CD4-positive, alpha-beta T cell treated with Interleukin-15 for 1 hour (primary cell): ENCODE measurements around the gene APBB1IP.
"Not testable (repeated sequence)": the region's sequence is repeated elsewhere in the genome, so short reads cannot be mapped to it uniquely, and the experiment has no call there.

Source experiments
- DNase-seq: peaks from one replicate; pipeline ENCODE4 v3.0.0-alpha.2; 2020

APBB1IP gene

GRCh38 chr10:26478061-26478460 is 39.9 kb downstream of the APBB1IP start:
- no peak for DNase-seq

- peak; percentile 51 for DNase-seq
These were observed 41.8 kb downstream of the APBB1IP start for GRCh38 chr10:26479766-26480492.

- no peak for DNase-seq
These were observed 43.2 kb downstream of the APBB1IP start for GRCh38 chr10:26481315-26481692.

- DNase-seq: peak; percentile 72
These were observed 43.9 kb downstream of the APBB1IP start for GRCh38 chr10:26481914-26482550.

GRCh38 chr10:26483554-26483953 is 45.4 kb downstream of the APBB1IP start:
- DNase-seq: no peak

GRCh38 chr10:26485150-26485941 is 47.2 kb downstream of the APBB1IP start:
- no peak for DNase-seq

GRCh38 chr10:26486304-26486703 is 48.2 kb downstream of the APBB1IP start:
- no peak for DNase-seq

- peak; percentile 71 for DNase-seq
These were observed 49.1 kb downstream of the APBB1IP start for GRCh38 chr10:26486990-26487850.

- no peak for DNase-seq
These were observed 50.2 kb downstream of the APBB1IP start for GRCh38 chr10:26488344-26488743.

GRCh38 chr10:26489081-26489480 is 50.9 kb downstream of the APBB1IP start:
- no peak for DNase-seq

GRCh38 chr10:26490367-26490766 is 52.2 kb downstream of the APBB1IP start:
- peak; percentile 35 for DNase-seq

GRCh38 chr10:26491276-26491675 is 53.1 kb downstream of the APBB1IP start:
- DNase-seq: no peak

- DNase-seq: no peak
These were observed 53.8 kb downstream of the APBB1IP start for GRCh38 chr10:26491934-26492333.

GRCh38 chr10:26492725-26493124 is 54.6 kb downstream of the APBB1IP start:
- not testable (repeated sequence) for DNase-seq

- DNase-seq: no peak
These were observed 55.9 kb downstream of the APBB1IP start for GRCh38 chr10:26494018-26494417.

GRCh38 chr10:26499426-26499825 is 61.3 kb downstream of the APBB1IP start:
- DNase-seq: no peak

- DNase-seq: no peak
These were observed 64.8 kb downstream of the APBB1IP start for GRCh38 chr10:26502986-26503385.

- DNase-seq: no peak
These were observed 65.8 kb downstream of the APBB1IP start for GRCh38 chr10:26503911-26504310.

GRCh38 chr10:26504429-26504828 is 66.3 kb downstream of the APBB1IP start:
- DNase-seq: not testable (repeated sequence)

- no peak for DNase-seq
These were observed 67.3 kb downstream of the APBB1IP start for GRCh38 chr10:26505491-26505890.

- DNase-seq: no peak
These were observed 68.6 kb downstream of the APBB1IP start for GRCh38 chr10:26506736-26507135.

GRCh38 chr10:26507441-26507840 is 69.3 kb downstream of the APBB1IP start:
- DNase-seq: no peak

- no peak for DNase-seq
These were observed 69.9 kb downstream of the APBB1IP start for GRCh38 chr10:26508016-26508415.
